SK-N-MC (cell line): ENCODE data around the gene LRMDA.

ENCODE experiments used
- DNase-seq: peaks from one replicate; pipeline ENCODE4 v3.0.0-alpha.2; 2011; ENCODE audit warnings: low read depth, low spot score
- H3K27ac ChIP-seq: fragments of 200-600 bp; sonication (generic); 2 replicates; pipeline ENCODE4 v1.5.1; 2016; ENCODE audit warnings: mixed run types
- H3K36me3 ChIP-seq: fragments of 200-600 bp; sonication (generic); 2 replicates; pipeline ENCODE4 v1.6.1; 2017; ENCODE audit warnings: antibody characterized with exemption, low read length, mixed read lengths; ENCODE audit not compliant: insufficient read depth
- H3K4me3 ChIP-seq: fragments of 200-600 bp; sonication (generic); 2 replicates; pipeline ENCODE4 v1.5.1; 2016
- H3K9ac ChIP-seq: fragments of 200-600 bp; sonication (generic); 2 replicates; pipeline ENCODE4 v1.8.0; 2017; ENCODE audit warnings: mixed run types, mixed read lengths; ENCODE audit not compliant: insufficient read length
- H3K9me3 ChIP-seq: fragments of 200-600 bp; sonication (generic); 2 replicates; pipeline ENCODE4 v1.6.1; 2017; ENCODE audit warnings: low read depth, mild to moderate bottlenecking, antibody characterized with exemption, low read length, moderate library complexity, mixed read lengths
- EZH2 ChIP-seq: fragments of 200-600 bp; sonication (generic); IDR thresholded peaks from one replicate; pipeline ENCODE4 v1.6.1; 2017; ENCODE audit warnings: antibody characterized with exemption
- FOXP2 ChIP-seq: optimal IDR thresholded peaks from 2 replicates; pipeline ENCODE3; 2011; ENCODE audit warnings: mild to moderate bottlenecking, moderate library complexity; ENCODE audit not compliant: insufficient read depth; ENCODE audit errors: extremely low read length, control extremely low read depth
- POLR2AphosphoS5 ChIP-seq: IDR thresholded peaks from 2 replicates; pipeline ENCODE4 v1.6.1; 2012; ENCODE audit warnings: mild to moderate bottlenecking, low read depth, low read length, borderline replicate concordance

LRMDA gene

GRCh38 chr10:75999515-76000209 is 568.2 kb downstream of the LRMDA start:
- DNase-seq, result no peak
- no peak overlapping the region for H3K9ac ChIP-seq
- no peak overlapping the region for H3K27ac ChIP-seq
- TF ChIP-seq EZH2 (no peak), FOXP2 (no peak), POLR2AphosphoS5 (no peak)
- no peak overlapping the region for H3K4me3 ChIP-seq
- no peaks in the 10 kb centered on the region for H3K36me3 ChIP-seq
- no peaks in the 10 kb centered on the region for H3K9me3 ChIP-seq

- no peak overlapping the region for H3K4me3 ChIP-seq
- H3K27ac ChIP-seq, result no peak overlapping the region
- no peaks in the 10 kb centered on the region for H3K9me3 ChIP-seq
- H3K36me3 ChIP-seq, result no peaks in the 10 kb centered on the region
- no peak for DNase-seq
- no peak overlapping the region for H3K9ac ChIP-seq
- TF ChIP-seq FOXP2 (no peak), EZH2 (no peak), POLR2AphosphoS5 (no peak)
These were observed 569.1 kb downstream of the LRMDA start for GRCh38 chr10:76000550-76000949.

GRCh38 chr10:76001019-76001418 is 569.6 kb downstream of the LRMDA start:
- Histone ChIP-seq H3K27ac (no peak overlapping the region), H3K9ac (no peak overlapping the region), H3K36me3 (no peaks in the 10 kb centered on the region), H3K4me3 (no peak overlapping the region), H3K9me3 (no peaks in the 10 kb centered on the region)
- no peak for DNase-seq
- TF ChIP-seq EZH2 (no peak), FOXP2 (no peak), POLR2AphosphoS5 (no peak)

GRCh38 chr10:76001461-76001860 is 570.0 kb downstream of the LRMDA start:
- no peak for DNase-seq
- TF ChIP-seq EZH2, result no peak
- no peak for TF ChIP-seq FOXP2
- TF ChIP-seq POLR2AphosphoS5, result no peak
- Histone ChIP-seq H3K9me3 (no peaks in the 10 kb centered on the region), H3K9ac (no peak overlapping the region), H3K36me3 (no peaks in the 10 kb centered on the region), H3K4me3 (no peak overlapping the region), H3K27ac (no peak overlapping the region)

GRCh38 chr10:76002262-76002854 is 570.9 kb downstream of the LRMDA start:
- Histone ChIP-seq H3K9ac (no peak overlapping the region), H3K9me3 (no peaks in the 10 kb centered on the region), H3K36me3 (no peaks in the 10 kb centered on the region), H3K4me3 (no peak overlapping the region), H3K27ac (no peak overlapping the region)
- DNase-seq, result no peak
- TF ChIP-seq POLR2AphosphoS5 (no peak), EZH2 (no peak), FOXP2 (no peak)

- no peak overlapping the region for H3K27ac ChIP-seq
These were observed 576.3 kb downstream of the LRMDA start for GRCh38 chr10:76007667-76008181.

GRCh38 chr10:76009531-76009930 is 578.1 kb downstream of the LRMDA start:
- H3K36me3 ChIP-seq, result no peaks in the 10 kb centered on the region
- H3K9me3 ChIP-seq, result no peaks in the 10 kb centered on the region
- H3K27ac ChIP-seq, result no peak overlapping the region
- TF ChIP-seq FOXP2, result no peak
- TF ChIP-seq EZH2, result no peak
- TF ChIP-seq POLR2AphosphoS5, result no peak
- no peak overlapping the region for H3K4me3 ChIP-seq
- no peak overlapping the region for H3K9ac ChIP-seq
- no peak for DNase-seq

More at GRCh38 chr10:76007667-76008181, 576.3 kb downstream of the LRMDA start:
- H3K36me3 ChIP-seq, result no peaks in the 10 kb centered on the region
- no peak overlapping the region for H3K4me3 ChIP-seq
- H3K9ac ChIP-seq, result no peak overlapping the region
- no peak for TF ChIP-seq POLR2AphosphoS5
- no peak for TF ChIP-seq FOXP2
- TF ChIP-seq EZH2, result no peak
- no peaks in the 10 kb centered on the region for H3K9me3 ChIP-seq
- DNase-seq, result no peak

GRCh38 chr10:76010703-76011102 is 579.3 kb downstream of the LRMDA start:
- Histone ChIP-seq H3K4me3 (no peak overlapping the region), H3K9me3 (no peaks in the 10 kb centered on the region), H3K27ac (no peak overlapping the region), H3K9ac (no peak overlapping the region), H3K36me3 (no peaks in the 10 kb centered on the region)
- TF ChIP-seq EZH2 (no peak), POLR2AphosphoS5 (no peak), FOXP2 (no peak)
- no peak for DNase-seq
